ENCODE measurements around the gene TOGARAM1.
A peak's percentile ranks its signal among the peaks of the same experiment; 100 is the strongest.

The TOGARAM1 gene

DNA sequence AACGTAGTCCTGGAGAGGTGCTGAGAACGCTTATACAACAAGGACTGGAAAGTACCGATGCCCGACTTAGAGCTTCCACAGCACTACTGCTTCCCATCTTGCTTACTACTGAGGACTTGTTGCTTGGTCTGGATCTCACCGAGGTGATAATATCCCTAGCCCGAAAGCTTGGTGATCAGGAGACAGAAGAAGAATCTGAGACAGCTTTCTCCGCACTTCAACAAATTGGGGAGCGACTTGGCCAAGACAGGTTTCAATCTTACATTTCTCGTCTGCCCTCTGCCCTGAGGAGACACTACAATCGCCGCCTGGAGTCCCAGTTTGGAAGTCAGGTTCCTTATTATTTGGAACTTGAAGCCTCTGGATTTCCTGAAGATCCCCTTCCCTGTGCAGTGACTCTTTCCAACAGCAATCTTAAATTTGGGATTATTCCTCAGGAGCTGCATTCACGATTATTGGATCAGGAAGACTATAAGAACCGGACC, 1.1 kb downstream of the TOGARAM1 start:
- DNase-seq, result peak; percentile 28 to 61

- DNase-seq, result peak; percentile 21 to 43
These were observed 1.9 kb downstream of the TOGARAM1 start for GRCh38 chr14:44963775-44964380.

GRCh38 chr14:44966601-44967336, 4.8 kb downstream of the TOGARAM1 start:
- no peak for DNase-seq

DNA sequence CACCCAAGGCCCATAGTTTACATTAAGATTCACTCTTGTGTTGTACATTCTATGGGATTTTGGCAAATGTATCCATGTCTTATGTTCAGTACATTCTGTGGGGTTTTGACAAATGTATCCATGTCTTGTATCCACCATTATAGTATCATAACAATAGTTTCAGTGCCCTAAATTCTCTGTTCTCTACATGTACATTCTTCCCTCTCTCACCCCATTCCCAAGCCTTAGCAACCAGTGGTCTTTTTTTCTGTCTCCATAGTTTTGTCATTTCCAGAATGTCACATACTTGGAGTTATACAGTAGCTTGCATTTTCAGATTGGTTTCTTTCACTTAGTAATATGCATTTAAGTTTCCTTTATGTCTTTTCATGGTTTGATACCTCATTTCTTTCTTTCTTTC, 6.7 kb downstream of the TOGARAM1 start:
- DNase-seq, result no peak

DNA sequence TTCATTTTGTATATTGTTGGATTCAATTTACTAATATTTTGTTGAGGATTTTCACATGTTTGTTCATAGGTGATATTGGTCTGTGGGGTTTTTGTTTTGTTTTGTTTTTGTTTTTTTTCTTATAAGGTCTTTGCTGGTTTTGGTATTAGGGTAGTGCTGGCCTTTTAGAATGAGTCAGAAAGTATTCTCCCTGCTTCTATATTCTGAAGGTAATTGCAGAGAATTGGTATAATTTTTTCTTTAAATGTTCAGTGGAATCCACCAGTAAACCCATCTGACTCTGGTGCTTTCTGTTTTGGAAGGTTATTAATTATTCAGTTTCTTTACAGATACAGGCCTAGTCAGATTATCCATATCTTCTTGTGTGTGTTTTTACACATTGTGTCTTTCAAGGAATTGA, 8.9 kb downstream of the TOGARAM1 start:
- no peak for DNase-seq

GRCh38 chr14:44971459-44971858, 9.5 kb downstream of the TOGARAM1 start:
- DNase-seq, result no peak

DNA sequence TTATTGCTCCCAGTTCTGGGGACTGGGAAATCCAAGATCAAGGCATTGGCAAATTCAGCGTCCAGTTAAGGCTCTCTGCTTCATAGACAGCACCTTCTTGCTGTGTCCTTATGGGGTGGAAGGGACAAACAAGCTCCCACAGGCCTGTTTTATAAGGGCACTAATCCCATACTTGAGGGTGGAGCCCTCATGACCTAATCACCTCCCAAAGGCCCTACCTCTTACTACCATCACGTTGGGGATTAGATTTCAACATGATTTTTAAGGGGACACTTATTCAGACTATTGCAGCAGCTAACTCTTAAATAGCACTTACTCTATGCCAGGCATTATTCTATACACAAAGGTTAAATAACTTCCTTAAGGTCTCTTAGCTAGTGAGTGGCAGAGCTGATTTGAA, 17.3 kb downstream of the TOGARAM1 start:
- peak; percentile 74 to 78 for DNase-seq

- no peak for DNase-seq
These were observed 17.9 kb downstream of the TOGARAM1 start for GRCh38 chr14:44979740-44980356.

DNA sequence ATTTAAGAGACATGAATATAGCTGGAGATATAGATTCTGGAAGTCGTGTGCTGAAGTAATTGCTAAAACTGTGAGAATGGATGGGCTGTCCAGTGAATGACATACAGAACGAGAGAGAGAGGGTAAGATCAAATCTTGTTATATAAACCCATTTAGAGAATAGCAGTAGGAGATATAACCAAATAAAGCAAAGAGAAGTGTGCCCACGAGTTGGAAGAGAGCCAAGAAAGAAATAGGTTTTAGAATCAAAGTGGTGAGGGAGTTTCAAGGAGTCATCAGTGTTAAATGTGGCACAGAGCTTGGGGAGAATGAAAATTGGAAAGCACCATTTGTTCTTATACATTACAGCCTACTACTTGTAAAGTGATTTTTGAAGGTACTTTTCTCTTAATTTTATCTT, 19.2 kb downstream of the TOGARAM1 start:
- no peak for DNase-seq

DNA sequence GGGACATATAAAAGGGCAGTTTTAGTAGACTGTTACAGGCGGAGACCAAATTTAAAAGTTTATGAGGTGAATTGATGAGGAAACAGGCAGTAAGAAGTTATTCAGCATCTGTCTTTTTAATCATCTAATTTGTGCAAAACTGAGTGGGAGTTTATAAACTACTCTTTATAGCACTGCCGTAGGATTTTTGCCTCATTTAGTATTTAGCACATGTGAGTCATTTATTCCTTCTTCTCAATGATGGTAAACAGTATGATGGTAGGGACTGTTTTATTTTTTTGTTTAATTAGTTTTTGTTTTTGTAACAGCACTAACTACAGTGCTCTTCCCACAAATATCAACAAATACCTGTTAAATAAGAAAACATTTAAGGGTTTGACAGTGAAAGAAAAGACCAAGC, 20.6 kb downstream of the TOGARAM1 start:
- DNase-seq, result no peak

DNA sequence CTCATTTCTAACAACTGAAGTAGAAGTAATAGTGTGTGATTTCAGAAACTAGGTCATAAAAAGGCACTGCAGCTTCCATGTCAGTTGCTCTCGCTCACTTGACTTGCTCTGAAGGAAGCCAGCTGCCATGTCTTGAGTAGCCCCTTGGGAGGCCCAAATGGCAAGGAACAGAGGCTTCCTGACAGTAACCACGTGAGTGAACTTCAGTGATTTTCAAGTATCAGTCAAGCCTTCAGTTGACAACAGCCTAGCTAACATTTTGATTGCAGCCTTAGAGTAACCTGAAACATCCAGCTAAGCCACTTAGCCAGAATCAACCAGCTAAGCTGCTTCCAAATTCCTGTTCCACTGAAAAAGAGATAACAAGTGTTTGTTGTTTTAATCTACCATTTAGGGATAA, 26.7 kb downstream of the TOGARAM1 start:
- DNase-seq, result no peak

- DNase-seq, result no peak
These were observed 27.8 kb downstream of the TOGARAM1 start for GRCh38 chr14:44989497-44990440.

DNA sequence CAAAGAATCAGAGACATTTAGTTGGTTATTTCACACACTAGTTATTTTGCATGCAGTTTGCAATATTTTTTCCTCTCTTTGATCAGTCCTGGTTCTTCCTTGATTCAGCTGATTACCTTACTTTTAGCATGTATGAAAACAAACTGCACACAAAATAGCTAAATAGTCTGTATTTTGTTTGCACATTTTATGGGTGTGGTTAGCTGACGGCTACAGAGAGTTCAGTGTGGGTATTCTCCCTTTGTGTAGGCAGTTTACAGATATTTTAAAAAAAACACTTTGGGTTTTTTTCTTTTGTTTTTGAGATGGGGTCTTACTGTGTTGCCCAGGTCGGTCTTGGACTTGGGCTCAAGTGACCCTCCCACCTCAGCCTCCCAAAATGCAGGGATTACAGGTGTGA, 28.5 kb downstream of the TOGARAM1 start:
- DNase-seq, result no peak

- DNase-seq, result no peak
These were observed 33.2 kb downstream of the TOGARAM1 start for GRCh38 chr14:44995196-44995595.

DNA sequence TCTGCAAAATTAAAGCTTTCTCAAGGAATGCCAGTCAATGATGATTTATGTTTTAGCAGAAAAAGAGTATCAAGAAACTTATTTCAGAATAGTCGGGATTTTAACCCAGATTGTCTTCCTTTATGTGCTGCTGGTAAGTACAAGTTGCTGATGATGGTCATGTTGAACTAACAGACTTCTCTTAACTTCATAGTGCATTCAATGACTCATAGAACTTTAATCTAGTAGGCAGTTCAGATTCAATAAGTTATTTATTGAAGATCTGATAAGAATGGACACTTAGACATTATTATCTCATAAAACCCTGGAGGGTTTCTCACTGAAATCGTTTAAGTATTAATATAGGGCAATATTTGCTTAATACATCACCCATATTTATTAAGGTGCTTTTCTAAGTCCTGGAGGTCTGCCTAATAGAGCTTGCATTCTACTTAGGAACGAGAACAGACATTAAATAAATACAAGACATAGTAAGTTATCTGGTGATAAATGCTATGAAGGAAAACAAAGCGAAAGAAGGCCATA, 33.8 kb downstream of the TOGARAM1 start:
- no peak for DNase-seq

GRCh38 chr14:45003924-45004323, 41.9 kb downstream of the TOGARAM1 start:
- no peak for DNase-seq

DNA sequence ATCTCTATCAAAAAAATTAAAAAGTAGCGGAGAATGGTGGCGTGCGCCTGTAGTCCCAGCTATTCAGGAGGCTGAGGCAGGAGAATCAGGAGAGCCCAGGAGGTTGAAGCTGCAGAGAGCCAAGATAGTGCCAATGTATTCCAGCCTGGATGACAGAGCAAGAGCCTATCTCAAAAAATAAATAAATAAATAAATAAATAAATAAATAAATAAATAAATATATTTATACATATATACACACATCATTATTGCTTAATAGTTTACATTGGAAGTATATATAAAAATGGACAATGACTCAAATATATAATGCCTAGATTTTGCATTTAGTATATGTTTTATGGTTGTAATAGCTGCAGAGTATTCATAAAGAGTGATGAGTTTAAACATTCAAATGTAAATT, 53.1 kb downstream of the TOGARAM1 start:
- DNase-seq, result no peak

- no peak for DNase-seq
These were observed 66.2 kb downstream of the TOGARAM1 start for GRCh38 chr14:45028107-45028626.

- no peak for DNase-seq
These were observed 72.7 kb downstream of the TOGARAM1 start for GRCh38 chr14:45034730-45035129.

DNA sequence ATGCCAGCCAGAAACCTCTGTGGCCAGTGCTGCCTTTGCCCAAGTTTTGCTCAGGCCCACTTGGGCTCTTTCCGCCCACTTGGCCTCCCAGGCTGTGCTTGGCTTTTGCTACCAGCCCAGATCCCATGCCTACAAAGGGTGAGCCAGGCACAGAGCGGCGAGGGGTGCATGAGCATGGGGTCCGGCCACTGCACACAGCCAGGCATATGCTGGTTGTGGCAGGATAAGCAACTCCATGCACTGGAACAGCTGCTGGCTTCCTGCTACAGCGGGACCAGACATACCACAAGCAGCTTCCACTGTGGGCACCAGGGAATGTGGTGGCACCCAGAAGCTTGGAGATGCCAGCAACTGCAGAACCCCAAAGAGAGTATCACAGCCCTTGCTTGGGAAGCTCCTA, 76.3 kb downstream of the TOGARAM1 start:
- no peak for DNase-seq

DNA sequence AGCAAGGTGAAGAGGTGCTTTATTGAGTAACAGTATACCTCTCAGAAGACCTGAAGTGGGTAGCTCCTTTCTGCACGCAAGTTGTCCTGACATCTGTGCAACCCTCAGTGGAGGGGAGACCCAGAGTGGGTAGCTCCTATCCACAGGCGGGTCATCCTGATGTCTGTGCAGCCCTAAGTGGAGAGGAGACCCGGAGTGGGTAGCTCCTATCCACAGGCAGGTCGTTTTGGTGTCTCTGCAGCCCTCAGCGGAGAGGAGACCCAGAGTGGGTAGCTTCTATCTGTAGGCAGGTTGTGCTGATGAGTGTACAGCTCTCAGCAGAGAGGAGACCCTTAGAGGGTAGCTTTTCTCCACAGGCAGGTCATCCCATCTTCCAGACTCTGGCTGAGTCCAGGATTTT, 76.9 kb downstream of the TOGARAM1 start:
- no peak for DNase-seq

DNA sequence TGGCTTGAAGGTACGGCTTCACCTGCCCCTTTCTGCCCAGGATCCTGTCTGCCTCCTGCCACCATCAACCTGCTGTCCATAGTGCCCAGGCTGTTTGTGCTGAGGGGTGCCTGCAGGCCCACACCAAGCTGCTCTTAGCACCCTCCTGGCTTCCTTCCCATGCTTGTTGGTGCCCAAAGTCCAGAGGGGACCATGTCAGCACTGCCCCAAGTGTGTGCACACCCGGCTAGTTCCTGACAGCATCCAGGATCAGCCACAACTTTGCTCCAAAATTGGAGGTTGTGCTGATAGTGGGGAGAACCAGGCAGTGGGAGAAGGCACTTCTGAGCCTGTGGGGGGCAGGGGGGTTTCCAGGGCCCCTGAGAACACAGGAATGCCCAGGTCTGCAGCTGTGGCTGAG, 77.4 kb downstream of the TOGARAM1 start:
- no peak for DNase-seq

GRCh38 chr14:45041641-45042040, 79.7 kb downstream of the TOGARAM1 start:
- no peak for DNase-seq
